HG02759 (cell line): ENCODE data around the gene FAM47A.

ENCODE experiments used
- ATAC-seq: cut with Tn5 transposase; IDR thresholded peaks from one replicate; pipeline ENCODE4 v1.9.1; 2021; ENCODE audit warnings: mild to moderate bottlenecking, moderate library complexity; ENCODE audit not compliant: unreplicated experiment

FAM47A gene

GRCh38 chrX:34132028-34132427, at the start of gene FAM47A:
Gene FAM47A, minus strand, starts transcription at chrX:34132314. Its CDS starts 36 bp downstream, at chrX:34132278.
- ATAC-seq, result no peak

- ATAC-seq, result no peak
Observed at GRCh38 chrX:34147345-34147744, 15.2 kb upstream of the FAM47A start.

- no peak for ATAC-seq
Observed at GRCh38 chrX:34146906-34147305, 14.8 kb upstream of the FAM47A start.

DNA sequence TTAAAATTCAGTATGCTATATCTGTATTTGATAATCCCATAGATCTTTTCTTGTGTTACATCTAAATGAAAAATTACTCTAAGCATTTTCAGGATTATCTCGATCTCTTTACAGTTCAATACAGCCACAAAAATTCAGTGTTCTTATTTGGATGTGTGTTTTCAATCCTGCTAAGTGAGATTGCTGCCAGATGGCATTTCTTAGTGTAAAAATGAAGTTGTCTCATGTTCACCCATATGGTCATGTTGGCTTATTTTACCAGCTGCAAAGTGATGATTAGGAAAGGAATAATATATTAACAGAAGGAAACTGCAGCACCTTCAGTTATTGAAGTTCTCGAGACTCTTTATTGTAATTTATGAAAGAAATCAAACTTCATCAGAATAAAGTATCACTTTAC, 12.1 kb upstream of the FAM47A start:
- ATAC-seq, result no peak

- no peak for ATAC-seq
Observed at GRCh38 chrX:34140816-34141215, 8.7 kb upstream of the FAM47A start.

DNA sequence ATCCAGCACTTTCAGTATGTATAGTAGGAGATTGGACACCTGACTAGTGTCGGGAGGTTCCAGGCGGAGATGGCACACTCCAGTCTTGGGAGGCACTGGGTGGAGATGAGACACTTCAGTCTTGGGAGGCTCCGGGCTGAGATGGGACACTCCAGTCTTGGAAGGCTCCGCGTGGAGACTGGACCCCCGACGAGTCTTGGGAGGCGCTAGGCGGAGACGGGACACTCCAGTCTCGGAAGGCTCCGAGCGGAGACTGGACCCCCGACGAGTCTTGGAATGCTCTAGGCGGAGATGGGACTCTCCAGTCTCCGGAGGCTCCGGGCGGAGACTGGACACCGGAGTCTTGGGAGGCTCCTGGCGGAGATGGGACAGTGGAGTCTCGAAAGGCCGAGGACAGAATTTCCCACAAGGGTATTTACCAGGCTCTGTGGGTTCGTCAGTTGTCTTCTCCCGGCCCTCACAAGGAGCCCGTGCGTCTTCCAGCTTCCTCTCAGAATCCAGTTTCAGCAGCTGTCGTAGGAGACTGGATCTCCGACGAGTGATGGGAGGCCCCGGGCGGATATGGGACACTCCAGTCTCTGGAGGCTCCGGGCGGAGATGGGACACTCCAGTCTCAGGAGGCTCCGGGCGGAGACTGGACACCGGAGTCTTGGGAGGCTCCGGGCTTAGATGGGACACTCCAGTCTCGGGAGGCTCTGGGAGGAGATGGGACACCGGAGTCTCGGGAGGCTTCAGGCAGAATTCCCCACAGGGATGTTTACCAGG, 952 bp downstream of the FAM47A start:
- no peak for ATAC-seq

- ATAC-seq, result no peak
Observed at GRCh38 chrX:34130501-34130900, 1.6 kb downstream of the FAM47A start.

- no peak for ATAC-seq
Observed at GRCh38 chrX:34126011-34126410, 6.1 kb downstream of the FAM47A start.

- no peak for ATAC-seq
Observed at GRCh38 chrX:34119122-34119521, 13.0 kb downstream of the FAM47A start.

GRCh38 chrX:34112459-34112858, 19.7 kb downstream of the FAM47A start:
- ATAC-seq, result no peak
